ENCODE results near the gene SLC35B2.

SLC35B2 gene

GRCh38 chr6:44219815-44220784 is 37.2 kb downstream of the SLC35B2 start:
- DNase-seq, result no peak

- DNase-seq, result peak; percentile 71
These were observed 38.1 kb downstream of the SLC35B2 start for GRCh38 chr6:44219053-44219814.

GRCh38 chr6:44217332-44218143 is 39.8 kb downstream of the SLC35B2 start:
- no peak for DNase-seq

GRCh38 chr6:44216677-44217331 is 40.5 kb downstream of the SLC35B2 start, which contains the start of gene MYMX:
MYMX (plus strand) TSS chr6:44216926; CDS start chr6:44217472, 546 bp downstream.
- DNase-seq, result no peak

GRCh38 chr6:44214307-44214706 is 43.0 kb downstream of the SLC35B2 start:
- DNase-seq, result no peak

GRCh38 chr6:44211284-44211683 is 46.0 kb downstream of the SLC35B2 start:
- no peak for DNase-seq

GRCh38 chr6:44207966-44208365 is 49.4 kb downstream of the SLC35B2 start:
- no peak for DNase-seq

Data from activated CD8-positive, alpha-beta memory T cell treated with anti-CD3 and anti-CD28 coated beads, Interleukin-2, amount 50 U/mL, for 48 hours (primary cell).